GM21786 (cell line): Measurements from ENCODE around the gene TMC5.

Source experiments
- ATAC-seq: cut with Tn5 transposase; IDR thresholded peaks from one replicate; pipeline ENCODE4 v1.9.1; 2021; ENCODE audit not compliant: unreplicated experiment

Gene TMC5

DNA sequence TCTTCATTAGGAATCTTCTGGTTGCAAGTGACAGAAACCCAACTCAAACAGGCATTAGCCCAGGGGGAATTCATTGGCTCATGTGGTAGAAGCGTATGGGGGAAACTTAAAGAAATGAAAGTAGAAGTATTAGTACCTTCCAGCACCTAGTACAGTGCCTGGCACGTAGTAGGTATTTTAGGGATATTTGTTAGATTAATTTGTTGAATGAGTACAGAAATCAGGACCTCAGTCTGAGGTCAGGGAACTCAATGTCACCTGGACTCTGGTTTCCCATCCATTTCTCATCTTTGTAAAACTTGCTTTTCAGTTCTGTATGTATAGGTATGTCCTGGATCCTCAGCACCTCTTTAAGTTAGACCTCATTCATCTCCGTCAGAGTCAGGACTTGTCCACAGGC is 32.5 kb downstream of the TMC5 start:
- ATAC-seq = no peak

DNA sequence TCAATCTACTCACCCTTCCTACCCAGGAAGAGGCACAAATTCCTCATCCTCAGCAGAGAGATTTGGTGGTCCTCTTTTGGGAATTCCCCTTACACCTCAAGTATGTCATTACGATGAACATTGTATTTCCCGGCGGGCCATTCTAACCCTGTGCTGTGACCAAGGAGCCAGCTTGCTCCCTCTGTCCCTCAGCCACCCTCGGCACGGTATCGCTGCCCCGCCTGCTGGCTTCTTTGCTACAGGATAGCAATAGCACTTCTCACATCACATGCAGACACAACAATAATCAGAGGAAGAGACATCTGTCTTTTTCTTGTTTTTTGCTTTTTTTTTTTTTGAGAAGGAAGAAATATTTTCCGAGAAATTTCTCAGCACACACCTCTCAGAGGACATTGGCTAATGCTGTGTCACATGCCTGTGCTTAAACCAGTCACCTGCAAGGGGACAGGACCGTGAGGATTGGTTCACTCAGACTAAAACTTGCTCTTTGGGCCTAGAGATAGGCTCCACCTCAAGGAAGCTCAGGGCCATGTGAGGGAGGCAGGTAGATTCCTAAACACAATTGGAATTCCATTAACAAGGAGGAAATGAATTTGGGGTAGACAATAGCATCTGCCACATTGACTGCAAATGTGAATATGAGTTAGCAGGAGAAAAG is 41.2 kb downstream of the TMC5 start:
- no peak for ATAC-seq

DNA sequence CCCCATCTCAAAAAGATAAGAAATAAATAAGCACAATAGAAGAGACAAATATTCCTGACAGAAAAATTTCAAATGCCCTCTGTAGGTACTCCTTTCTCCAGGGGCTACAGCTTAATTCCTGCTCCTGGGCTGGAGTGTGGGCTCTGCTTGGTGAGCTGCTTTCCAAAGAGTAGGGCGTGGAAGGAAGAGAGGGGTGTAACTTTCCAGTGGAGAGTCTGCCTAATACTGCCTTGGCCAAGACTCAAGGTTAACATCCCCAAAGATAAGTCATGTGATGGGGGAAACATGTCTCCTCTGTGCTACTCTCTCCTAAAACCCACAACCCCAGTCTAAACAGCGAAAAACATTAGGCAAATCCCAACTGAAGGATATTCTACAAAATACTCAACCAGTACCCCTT is 42.7 kb downstream of the TMC5 start:
- ATAC-seq = no peak

DNA sequence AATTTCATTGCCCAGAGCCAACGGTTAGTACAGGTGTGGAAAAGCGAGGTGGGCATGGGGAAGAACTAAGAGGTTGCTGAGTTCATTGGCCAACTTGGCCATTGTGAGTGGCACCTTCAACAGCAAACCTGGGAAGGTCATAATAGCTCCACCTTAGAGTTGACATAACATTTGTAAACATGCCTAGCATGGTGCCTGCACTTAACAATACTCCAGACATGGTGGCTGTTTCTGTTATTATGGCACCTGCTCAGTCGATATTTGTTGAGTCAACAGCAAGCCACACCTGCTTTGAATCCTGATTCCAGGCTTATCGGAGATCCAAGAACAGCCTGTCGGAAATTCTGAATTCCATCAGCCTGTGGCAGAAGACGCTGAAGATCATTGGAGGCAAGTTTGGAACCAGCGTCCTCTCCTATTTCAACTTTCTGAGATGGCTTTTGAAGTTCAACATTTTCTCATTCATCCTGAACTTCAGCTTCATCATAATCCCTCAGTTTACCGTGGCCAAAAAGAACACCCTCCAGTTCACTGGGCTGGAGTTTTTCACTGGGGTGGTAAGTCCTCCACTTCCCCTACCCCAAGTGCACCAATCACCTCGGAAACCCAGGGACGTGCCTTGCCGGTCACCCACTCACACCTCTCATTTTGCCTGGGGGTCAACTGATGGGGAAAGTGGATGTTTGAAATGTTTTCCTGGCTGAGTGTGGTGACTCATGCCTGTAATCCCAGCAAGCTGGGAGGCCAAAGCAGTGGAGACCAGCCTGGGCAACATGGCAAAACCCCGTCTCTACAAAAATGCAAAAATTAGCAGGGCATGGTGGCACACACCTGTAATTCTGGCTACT is 46.0 kb downstream of the TMC5 start:
- ATAC-seq = no peak

DNA sequence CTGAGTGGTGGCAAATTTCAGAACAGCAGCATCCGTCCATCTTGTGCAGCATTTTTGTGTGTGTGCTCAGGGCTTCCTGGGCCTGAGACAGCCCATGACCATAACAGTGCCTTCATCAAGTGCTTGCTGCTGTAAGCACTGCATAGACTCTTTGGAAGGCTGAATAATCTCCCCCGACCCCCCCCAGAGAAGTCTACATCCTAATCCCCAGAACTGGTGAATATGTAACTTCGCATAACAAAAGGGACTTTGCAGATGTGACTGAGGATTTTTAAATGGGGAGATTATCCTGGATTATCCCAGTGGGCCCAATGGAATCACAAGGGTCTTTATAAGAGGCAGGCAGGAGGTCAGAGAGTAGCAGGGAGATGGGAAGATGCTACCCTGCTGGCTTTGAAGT is 50.6 kb downstream of the TMC5 start:
- no peak for ATAC-seq

DNA sequence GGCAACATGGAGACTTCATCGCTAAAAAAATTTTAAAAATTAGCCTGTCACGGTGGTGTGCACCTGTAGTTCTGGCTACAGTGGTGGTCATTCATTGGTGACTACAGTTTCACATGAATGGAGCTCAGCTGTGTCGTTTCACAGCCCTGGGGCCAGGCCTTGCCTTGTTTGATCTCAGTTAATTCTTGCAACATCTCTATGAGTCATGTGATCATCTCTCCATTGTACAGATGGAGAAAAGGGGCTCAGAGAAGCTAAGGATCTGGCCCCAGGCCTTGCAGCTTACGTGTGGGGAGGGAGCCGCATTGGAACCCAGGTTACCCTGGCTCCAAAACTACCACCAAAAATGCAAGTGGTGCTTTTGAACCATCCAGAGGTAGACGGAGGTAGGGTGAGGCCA is 54.8 kb downstream of the TMC5 start:
- no peak for ATAC-seq

DNA sequence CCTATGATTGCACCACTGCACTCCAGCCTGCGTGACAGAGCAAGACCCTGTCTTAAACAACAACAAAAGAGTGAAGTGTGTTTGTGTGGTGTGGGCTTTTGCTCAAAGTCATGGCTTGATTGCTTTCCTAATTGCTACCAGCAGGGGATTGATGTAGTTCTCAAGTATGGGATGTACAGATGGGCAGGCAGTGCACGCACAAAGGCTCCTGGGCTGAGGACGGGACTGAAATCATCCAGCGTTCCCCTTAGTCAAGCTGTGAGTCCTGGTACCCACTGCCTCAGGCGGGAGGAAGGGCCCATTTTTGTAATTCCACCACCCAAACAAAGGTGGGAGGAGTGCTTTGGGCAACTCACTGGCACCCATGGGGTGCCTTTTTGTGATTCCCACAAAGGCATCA is 56.9 kb downstream of the TMC5 start:
- no peak for ATAC-seq

DNA sequence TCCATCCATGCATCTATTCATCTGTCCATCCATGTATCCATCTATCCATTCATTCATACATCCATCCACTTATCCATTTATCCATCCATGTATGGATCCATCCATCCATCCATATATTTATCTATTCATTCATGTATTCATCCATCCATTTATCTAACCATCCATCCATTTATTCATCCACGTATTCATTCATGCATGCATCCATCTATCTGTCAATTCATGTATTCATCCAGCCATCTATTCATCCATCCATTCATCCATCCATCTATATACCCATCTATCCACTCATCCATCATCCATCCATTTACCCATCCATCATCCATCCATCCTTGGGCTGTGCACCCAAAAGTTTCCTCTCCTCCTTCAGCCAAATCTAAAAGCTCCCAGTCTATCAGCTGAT is 60.8 kb downstream of the TMC5 start:
- ATAC-seq = no peak

DNA sequence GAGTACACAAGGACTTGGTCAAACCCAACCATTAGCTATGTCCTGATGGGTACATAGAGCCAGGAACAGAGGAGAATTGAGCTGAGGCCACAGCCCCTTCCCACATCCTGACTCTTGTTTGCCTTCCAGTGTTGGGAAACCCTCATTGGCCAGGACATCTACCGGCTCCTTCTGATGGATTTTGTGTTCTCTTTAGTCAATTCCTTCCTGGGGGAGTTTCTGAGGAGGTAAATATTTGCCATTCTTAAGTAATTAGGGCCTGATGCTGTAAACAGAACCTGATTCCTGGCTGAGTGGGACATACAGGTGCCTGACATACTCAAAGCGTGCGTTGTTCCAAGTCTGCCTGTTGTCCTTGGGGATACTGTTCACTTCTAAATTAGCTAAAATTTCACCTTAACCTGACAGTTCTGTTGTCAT is 61.6 kb downstream of the TMC5 start:
- no peak for ATAC-seq

DNA sequence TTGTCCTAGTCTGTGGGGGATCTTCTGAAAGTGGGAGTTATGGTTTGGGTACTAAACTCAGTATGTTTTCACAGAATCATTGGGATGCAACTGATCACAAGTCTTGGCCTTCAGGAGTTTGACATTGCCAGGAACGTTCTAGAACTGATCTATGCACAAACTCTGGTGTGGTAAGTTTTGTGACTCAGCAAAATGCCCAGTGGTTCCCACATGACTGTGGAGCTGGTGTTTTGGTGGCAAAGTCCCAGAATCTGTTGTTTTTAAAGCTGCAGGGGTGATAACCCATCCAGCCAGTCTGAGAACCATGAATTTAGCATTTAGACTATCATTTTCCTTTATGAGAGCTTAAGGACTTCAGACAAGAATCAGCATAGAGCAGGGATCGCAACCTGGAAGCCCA is 63.6 kb downstream of the TMC5 start:
- no peak for ATAC-seq

DNA sequence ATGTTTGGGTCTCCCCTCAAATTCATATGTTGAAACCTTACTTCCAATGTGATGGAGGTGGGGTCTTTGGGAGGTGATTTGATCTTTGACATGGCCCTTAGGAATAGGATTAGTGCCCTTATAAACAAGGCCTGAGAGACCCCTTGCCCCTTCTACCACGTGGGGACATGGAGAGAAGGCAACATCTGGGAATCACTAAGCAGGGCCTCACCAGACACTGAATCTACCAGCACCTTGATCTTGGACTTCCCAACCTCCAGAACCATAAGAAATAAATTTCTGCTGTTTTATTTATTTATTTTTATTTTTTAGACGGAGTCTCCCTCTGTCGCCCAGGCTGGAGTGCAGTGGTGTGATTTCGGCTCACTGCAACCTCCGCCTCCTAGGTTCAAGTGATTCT is 64.1 kb downstream of the TMC5 start:
- ATAC-seq = no peak

DNA sequence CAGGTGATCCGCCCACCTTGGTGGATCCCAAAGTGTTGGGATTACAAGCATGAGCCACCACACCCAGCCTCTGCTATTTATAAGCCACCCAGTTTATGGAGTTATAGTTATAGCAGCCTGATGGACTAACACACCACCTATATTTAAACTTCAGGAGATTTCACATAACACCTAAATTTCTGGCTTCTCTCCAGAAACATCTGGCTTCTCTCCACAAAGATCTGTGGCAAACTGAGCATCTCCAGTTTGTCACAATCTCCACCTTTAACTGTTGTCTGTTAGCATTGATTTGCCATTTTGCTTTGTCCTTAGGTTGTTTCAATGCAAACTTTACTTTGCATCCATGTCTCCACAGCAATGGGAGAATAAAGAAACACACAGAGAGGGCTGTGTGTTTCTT is 64.6 kb downstream of the TMC5 start:
- no peak for ATAC-seq

DNA sequence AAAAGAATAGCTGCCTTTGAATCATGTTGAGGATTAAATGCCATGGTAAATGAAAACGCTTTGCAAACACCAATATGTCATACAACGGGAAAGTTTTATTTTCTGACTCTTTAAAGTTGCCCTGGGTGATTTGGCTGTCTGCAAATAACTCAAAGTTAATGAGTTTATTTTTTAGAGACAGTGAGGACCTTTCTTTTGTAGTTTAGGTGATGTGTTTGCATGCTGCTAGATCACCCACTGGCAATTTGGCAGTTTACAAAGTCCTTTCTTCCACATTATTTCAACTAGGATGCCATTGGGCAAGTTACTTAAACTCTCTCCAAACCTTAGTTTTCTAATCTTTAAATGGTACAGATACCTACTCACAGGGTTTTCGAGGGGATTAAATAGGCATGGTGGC is 66.4 kb downstream of the TMC5 start:
- ATAC-seq = no peak

DNA sequence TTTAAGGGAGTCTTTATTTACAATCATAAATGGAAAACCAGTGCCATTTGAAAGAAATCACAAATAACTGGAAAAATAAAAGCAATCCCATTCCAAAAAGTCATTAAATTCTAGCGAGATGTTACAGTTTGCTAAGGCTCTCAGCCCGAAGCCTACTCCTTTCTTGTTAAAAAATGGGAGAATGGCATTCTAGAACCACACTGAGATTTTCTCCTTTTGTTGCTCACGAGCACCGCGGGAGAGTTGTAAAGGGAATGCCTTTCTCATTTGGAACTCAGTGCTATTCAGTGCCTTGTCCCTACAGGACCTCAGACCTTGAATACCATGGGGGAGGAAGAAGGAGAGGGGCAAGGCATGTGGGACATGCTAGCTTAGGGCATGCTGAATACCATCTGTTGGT is 67.9 kb downstream of the TMC5 start:
- ATAC-seq = no peak

DNA sequence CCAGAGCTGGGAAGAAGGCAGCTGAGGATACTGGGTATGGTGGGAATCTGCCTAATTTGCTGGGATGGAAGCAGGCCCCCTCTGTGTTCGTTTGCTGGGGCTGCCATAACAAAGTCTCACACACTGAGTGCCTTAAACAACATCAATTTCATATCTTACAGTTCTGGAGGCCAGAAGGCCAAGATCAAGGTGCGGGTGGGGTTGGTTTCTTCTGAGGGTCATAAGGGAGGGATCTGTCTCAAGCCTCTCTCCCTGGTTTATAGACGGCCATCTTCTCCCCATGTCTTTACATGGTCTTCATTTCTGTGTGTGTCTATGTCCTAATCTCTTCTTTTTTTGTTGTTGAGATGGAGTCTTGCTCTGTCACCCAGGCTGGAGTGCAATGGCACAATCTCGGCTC is 68.4 kb downstream of the TMC5 start:
- no peak for ATAC-seq

DNA sequence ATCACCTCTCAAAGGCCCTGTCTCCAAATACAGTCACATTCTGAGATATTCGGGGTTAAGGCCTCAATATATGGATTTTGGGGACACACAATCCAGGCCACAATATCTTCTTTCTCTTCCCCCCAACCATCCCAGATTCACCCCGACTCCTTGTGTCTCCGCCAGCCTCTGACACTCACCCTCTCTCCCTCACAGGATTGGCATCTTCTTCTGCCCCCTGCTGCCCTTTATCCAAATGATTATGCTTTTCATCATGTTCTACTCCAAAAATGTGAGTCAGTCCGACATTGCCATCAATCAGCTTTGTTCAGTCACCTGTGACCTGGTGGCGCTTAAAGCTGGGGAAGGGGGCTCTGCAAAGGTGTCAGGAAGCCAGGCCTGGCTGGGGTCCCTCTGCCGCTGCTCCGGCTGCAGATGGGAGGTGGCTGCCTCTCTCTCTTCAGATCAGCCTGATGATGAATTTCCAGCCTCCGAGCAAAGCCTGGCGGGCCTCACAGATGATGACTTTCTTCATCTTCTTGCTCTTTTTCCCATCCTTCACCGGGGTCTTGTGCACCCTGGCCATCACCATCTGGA is 69.2 kb downstream of the TMC5 start:
- ATAC-seq = no peak

DNA sequence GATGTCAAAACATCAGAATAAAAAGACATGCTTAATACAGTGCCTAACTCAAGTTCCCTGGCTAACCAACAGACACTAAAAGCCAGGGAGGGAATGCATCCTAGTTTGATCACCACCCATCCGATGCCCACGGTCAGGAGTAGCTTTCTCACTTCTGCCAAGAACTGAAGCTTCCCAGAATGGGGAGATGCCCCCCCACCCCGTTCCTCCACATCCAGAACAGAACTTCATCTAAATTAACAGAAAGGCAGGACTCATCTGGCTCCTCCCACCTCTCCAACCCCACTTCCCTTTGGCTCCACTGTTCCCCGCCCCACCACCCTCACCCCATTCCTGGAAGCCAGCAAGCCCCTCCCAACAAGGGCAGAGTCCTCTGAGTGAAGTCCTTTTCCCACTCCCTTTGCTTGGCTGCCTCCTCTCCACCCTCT is 70.5 kb downstream of the TMC5 start:
- ATAC-seq = no peak

DNA sequence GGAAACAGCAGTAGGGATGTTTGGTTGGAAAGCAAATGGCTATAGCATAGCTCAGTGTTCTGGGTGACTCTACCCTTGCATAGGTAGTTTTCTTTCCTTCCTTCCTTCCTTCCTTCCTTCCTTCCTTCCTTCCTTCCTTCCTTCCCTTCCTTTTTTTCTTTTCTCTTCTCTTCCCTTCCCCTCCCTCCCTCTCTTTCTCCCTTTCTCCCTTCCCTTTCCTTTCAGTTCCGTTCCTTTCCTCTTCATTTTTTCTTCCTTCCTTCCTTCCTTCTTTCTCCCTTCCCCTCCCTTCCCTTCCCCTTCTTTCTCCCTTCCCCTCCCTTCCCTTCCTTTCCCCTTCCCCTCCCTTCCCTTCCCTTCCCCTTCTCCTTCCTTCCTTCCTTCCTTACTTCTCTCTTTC is 72.9 kb downstream of the TMC5 start:
- no peak for ATAC-seq

DNA sequence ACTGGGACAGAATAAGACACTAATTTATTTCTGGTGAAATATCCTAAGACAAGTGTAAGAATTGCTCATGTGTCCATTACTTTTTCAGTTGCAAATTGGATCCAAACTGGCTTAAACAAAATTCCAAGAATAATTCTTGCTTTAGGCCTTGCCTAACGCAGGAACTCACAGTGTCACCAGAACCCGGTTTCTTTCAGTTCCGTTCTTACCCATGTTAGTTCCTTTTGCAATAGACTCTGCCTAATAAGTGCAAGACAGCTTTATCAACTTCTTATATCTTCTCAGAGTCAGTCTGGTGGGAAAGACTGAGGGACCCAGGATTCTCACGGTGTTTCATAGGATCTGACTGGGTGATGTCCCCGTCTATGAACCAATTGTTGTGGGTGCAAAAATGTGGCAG is 79.5 kb downstream of the TMC5 start:
- no peak for ATAC-seq

DNA sequence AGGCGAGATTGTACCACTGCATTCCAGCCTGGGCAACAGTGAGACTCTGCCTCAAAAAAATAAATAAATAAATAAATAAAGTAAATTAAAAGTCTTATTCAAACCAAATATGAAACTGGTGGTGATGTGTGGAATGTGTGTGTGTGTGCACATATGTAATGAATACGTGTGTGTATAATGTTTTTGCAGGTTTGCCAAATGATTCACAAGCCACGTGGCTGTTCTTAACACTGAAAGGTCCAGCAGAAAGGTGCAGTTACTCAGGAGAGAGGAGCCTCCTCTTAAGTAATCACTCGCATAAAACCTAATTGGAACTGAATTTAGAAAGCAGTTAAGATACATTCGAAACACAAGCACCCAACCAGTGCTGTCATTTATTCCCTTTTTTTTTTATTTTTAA is 81.3 kb downstream of the TMC5 start:
- ATAC-seq = no peak

DNA sequence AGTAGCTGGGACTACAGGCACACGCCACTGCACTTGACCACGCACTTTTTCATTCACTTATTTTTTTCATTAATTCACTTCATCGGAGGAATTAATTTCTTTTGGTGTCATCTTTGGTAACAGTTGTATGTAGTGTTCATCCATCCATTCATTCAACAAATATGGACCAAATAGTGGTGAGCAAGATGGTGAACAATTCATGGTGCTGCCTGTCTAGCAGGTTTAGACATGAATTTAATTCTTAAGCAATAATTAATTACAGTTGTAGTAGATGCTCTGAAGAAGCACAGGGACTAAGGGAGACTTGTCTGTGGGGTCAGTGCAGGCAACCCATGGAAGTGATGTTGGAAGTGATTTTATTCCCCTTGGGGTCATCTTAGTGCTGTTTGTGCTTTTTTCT is 81.8 kb downstream of the TMC5 start:
- ATAC-seq = no peak

DNA sequence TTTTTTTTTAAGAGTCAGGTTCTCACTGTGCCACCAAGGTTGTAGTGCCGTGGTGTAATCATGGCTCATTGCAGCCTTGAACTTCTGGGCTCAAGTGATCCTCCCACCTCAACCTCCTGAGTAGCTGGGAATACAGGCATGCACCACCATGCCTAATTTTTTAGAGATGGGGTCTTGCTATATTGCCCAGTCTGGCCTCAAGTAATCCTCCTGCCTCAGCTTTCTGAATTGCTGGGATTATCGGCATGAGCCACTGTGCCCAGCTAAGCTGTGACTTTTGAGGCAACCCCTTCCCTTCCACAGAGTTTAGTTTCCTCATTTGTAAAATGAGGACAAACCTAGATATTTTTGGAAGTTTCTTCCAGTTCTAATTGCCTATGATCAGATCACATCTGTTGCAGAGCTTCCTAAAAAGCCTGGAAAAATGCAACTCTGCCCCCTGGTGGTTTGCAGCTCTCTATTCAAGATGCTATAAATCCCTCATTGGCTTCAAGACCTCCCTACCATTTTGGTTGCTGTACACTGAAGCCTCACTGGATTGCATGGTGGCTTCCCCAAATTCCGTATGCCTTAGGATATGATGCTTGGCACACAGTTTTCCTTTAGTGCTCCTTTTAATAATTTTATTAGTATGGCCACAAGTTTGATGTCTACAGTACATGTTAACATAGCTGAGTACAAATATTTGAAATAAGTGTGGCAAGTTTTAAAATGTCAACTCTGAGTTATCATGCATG is 84.9 kb downstream of the TMC5 start:
- ATAC-seq = no peak
